ENCODE data around the gene MICU2. TPM values are rescaled to one million over a fixed set of nuclear protein-coding genes. Genes with fewer than 3 reads are reported as not detected.

Gene MICU2
- total RNA-seq, 2 experiments from 2014 or later, result 32.0 to 33.9 TPM

- POLR2A ChIA-PET, result no interaction called here
- H3K27ac Mint-ChIP-seq, result no peak overlapping the region
- DNase-seq, result no peak
- CTCF ChIA-PET, result no interaction called here
- no peaks in the 10 kb centered on the region for H3K9me3 Mint-ChIP-seq
- no peaks in the 10 kb centered on the region for H3K4me1 Mint-ChIP-seq
- no peaks in the 10 kb centered on the region for H3K27me3 Mint-ChIP-seq
- no peak overlapping the region for H3K4me3 Mint-ChIP-seq
- peaks cover 13% of the 10 kb centered on the region for H3K36me3 Mint-ChIP-seq (ENCODE audit: low read depth)
Measured at GRCh38 chr13:21501686-21502085, 102.3 kb downstream of the MICU2 start.

GRCh38 chr13:21486322-21486721, 117.6 kb downstream of the MICU2 start:
- no peak for DNase-seq
- no peak overlapping the region for H3K27ac Mint-ChIP-seq

DNA sequence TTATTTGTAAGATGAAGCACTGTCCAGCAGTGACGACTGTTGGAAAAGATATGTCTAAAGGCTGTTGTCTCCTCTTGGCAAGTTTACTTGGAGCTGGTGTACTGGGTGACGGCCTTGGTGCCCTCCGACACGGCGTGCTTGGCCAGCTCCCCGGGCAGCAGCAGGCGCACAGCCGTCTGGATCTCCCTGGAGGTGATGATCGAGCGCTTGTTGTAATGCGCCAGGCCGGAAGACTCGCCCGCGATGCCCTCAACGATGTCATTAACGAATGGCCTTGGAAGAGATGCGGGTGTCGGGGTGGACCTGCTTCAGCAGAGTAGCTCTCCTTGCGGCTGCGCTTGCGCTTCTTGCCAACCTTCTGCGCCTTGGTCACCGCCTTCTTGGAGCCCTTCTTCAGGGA, 120.2 kb downstream of the MICU2 start:
- no peak overlapping the region for H3K4me3 Mint-ChIP-seq
- H3K4me1 Mint-ChIP-seq, result peaks cover 5% of the 10 kb centered on the region
- ChIA-PET POLR2A (no interaction called here), CTCF (no interaction called here)
- H3K9me3 Mint-ChIP-seq, result peaks cover 14% of the 10 kb centered on the region
- H3K27me3 Mint-ChIP-seq, result peaks cover 8% of the 10 kb centered on the region
- H3K27ac Mint-ChIP-seq, result no peak overlapping the region
- no peak for DNase-seq
- peaks cover 12% of the 10 kb centered on the region for H3K36me3 Mint-ChIP-seq (ENCODE audit: low read depth)

More at GRCh38 chr13:21486322-21486721, 117.6 kb downstream of the MICU2 start:
- Mint-ChIP-seq H3K27me3 (peaks cover 6% of the 10 kb centered on the region), H3K4me1 (no peaks in the 10 kb centered on the region), H3K4me3 (no peak overlapping the region), H3K9me3 (peaks cover 18% of the 10 kb centered on the region), H3K36me3 (ENCODE audit: low read depth) (peaks cover 26% of the 10 kb centered on the region)
- CTCF ChIA-PET, result interaction anchor here (0.6 to 0.8 kb wide), 2 partner anchors 188 to 267 kb away, joined by 3 read pairs; no protein-coding TSS in a partner anchor
- POLR2A ChIA-PET, result no interaction called here

DNA sequence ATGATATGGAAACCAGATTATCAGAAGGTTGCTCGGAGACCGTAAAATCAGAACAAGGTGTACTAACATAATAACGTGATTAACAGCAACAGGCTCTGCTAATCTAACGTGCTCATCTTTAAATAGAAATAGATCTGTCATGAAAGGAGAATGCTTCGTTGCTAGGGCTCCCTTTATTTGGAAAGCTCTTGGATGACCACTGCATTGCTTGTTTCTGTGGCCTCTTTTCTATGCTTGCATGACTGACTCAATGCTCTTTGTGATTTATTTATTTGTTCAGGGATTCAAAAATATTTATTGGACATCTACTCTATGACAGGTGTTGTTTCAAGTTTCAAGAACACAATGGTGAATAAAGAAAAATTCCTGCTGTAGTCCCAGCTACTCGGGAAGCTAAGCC, 122.6 kb downstream of the MICU2 start:
- H3K36me3 Mint-ChIP-seq (ENCODE audit: low read depth), result peaks cover 3% of the 10 kb centered on the region
- POLR2A ChIA-PET, result no interaction called here
- peaks cover 4% of the 10 kb centered on the region for H3K9me3 Mint-ChIP-seq
- peaks cover 8% of the 10 kb centered on the region for H3K27me3 Mint-ChIP-seq
- no peak overlapping the region for H3K4me3 Mint-ChIP-seq
- CTCF ChIA-PET, result no interaction called here
- peaks cover 17% of the 10 kb centered on the region for H3K4me1 Mint-ChIP-seq
- H3K27ac Mint-ChIP-seq, result no peak overlapping the region
- DNase-seq, result no peak

- Mint-ChIP-seq H3K9me3 (no peaks in the 10 kb centered on the region), H3K4me1 (peaks cover 17% of the 10 kb centered on the region), H3K27me3 (peaks cover 8% of the 10 kb centered on the region), H3K4me3 (peak overlapping the region; percentile 16), H3K27ac (no peak overlapping the region), H3K36me3 (ENCODE audit: low read depth) (no peaks in the 10 kb centered on the region)
- CTCF ChIA-PET, result interaction anchor here (0.6 to 1.9 kb wide), 4 partner anchors 95 to 302 kb away, joined by 3 to 9 read pairs (median 4); no protein-coding TSS in a partner anchor
- DNase-seq, result peak; percentile 80
- POLR2A ChIA-PET, result no interaction called here
Measured at GRCh38 chr13:21478881-21479808, 124.8 kb downstream of the MICU2 start.

DNA sequence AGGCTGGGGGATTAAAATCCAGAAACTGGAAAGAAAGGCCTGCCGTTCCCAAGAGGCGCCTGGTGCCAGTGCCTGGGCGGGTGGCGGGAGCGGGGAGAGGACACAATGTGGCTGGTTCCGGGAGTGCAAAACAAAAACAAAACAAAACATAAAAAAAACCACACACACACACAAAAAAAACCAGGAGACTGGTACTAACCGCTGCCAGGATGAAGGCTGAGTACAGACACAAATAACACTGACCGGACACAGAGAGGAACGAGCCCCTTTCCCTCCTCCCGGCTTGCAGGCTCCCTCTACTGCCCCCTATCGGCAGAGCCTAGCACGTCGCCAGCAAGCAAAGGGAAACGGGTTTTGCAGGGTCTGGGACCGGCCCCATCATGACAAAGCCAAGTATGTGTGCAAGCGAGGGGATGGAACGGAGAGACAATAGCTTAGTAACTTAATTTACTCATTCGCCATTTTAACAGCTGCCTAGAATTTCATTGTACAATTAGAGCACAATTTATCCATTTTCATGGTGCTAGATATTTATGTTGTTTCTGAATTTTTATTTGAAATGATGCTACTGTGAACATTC, 127.0 kb downstream of the MICU2 start:
- Mint-ChIP-seq H3K36me3 (ENCODE audit: low read depth) (no peaks in the 10 kb centered on the region), H3K27me3 (peaks cover 3% of the 10 kb centered on the region), H3K27ac (peak overlapping the region; percentile 65), H3K4me1 (peaks cover 17% of the 10 kb centered on the region), H3K4me3 (peak overlapping the region; percentile 67), H3K9me3 (no peaks in the 10 kb centered on the region)
- ChIA-PET CTCF (interaction anchor here (0.6 to 2.7 kb wide), 10 partner anchors 9 to 533 kb away, joined by 3 to 24 read pairs (median 3); partner anchors contain the start of genes MRPL57 and SKA3), POLR2A (interaction anchor here (0.6 kb wide), 1 partner anchor 302 kb away, joined by 7 read pairs; no protein-coding TSS in a partner anchor)
- peak; percentile 84 for DNase-seq

- peaks cover 4% of the 10 kb centered on the region for H3K9me3 Mint-ChIP-seq
- ChIA-PET CTCF (interaction anchor here (1.1 kb wide), 1 partner anchor 17 kb away, joined by 3 read pairs; the partner anchor contains the start of gene ZDHHC20), POLR2A (no interaction called here)
- DNase-seq, result no peak
- no peak overlapping the region for H3K4me3 Mint-ChIP-seq
- peaks cover 2% of the 10 kb centered on the region for H3K27me3 Mint-ChIP-seq
- no peaks in the 10 kb centered on the region for H3K36me3 Mint-ChIP-seq (ENCODE audit: low read depth)
- H3K4me1 Mint-ChIP-seq, result peaks cover 17% of the 10 kb centered on the region
- H3K27ac Mint-ChIP-seq, result no peak overlapping the region
Measured at GRCh38 chr13:21475115-21475514, 128.9 kb downstream of the MICU2 start.

- Mint-ChIP-seq H3K27ac (no peak overlapping the region), H3K9me3 (peaks cover 7% of the 10 kb centered on the region), H3K36me3 (ENCODE audit: low read depth) (no peaks in the 10 kb centered on the region), H3K4me1 (no peaks in the 10 kb centered on the region), H3K27me3 (peaks cover 6% of the 10 kb centered on the region), H3K4me3 (no peak overlapping the region)
- no peak for DNase-seq
- ChIA-PET POLR2A (no interaction called here), CTCF (no interaction called here)
Measured at GRCh38 chr13:21470785-21471184, 133.2 kb downstream of the MICU2 start.

GRCh38 chr13:21466527-21466926, 137.4 kb downstream of the MICU2 start:
- POLR2A ChIA-PET, result no interaction called here
- Mint-ChIP-seq H3K9me3 (peaks cover 4% of the 10 kb centered on the region), H3K4me3 (no peak overlapping the region), H3K27me3 (peaks cover 5% of the 10 kb centered on the region), H3K4me1 (no peaks in the 10 kb centered on the region), H3K27ac (no peak overlapping the region), H3K36me3 (ENCODE audit: low read depth) (no peaks in the 10 kb centered on the region)
- no peak for DNase-seq
- CTCF ChIA-PET, result interaction anchor here (0.7 kb wide), 1 partner anchor 168 kb away, joined by 3 read pairs; no protein-coding TSS in a partner anchor

DNA sequence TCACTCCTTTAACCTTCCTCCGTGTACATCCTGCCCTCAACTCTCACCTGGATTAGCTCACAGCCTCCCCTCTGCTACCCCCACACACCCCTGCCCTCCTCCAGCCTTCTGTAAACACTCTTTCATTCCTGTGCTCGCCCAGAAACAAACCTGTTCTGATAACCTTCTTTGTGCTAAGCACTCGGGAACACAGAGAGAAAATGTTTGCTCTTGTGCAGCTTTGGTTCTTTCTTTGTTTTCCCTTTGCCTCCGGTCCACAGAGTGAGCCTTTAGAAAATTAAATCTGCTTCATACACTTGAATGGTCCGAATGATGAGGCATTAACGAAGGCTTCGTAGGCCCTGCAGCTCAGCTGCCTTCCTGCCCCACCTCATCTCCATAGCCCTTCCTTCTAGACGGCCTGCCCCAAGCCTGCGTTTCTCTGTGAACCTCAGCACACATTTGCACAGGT, 138.2 kb downstream of the MICU2 start:
- POLR2A ChIA-PET, result no interaction called here
- no peaks in the 10 kb centered on the region for H3K36me3 Mint-ChIP-seq (ENCODE audit: low read depth)
- DNase-seq, result no peak
- H3K27me3 Mint-ChIP-seq, result peaks cover 3% of the 10 kb centered on the region
- no peak overlapping the region for H3K4me3 Mint-ChIP-seq
- H3K27ac Mint-ChIP-seq, result no peak overlapping the region
- no peaks in the 10 kb centered on the region for H3K4me1 Mint-ChIP-seq
- H3K9me3 Mint-ChIP-seq, result peaks cover 3% of the 10 kb centered on the region
- CTCF ChIA-PET, result interaction anchor here (0.7 kb wide), 1 partner anchor 167 kb away, joined by 3 read pairs; no protein-coding TSS in a partner anchor

GRCh38 chr13:21463424-21463823, 140.5 kb downstream of the MICU2 start:
- H3K4me3 Mint-ChIP-seq, result no peak overlapping the region
- POLR2A ChIA-PET, result no interaction called here
- no peak for DNase-seq
- H3K9me3 Mint-ChIP-seq, result no peaks in the 10 kb centered on the region
- CTCF ChIA-PET, result interaction anchor here (0.6 to 1.6 kb wide), 5 partner anchors 8 to 1345 kb away, joined by 3 to 5 read pairs (median 4); no protein-coding TSS in a partner anchor
- peaks cover 9% of the 10 kb centered on the region for H3K4me1 Mint-ChIP-seq
- no peaks in the 10 kb centered on the region for H3K36me3 Mint-ChIP-seq (ENCODE audit: low read depth)
- H3K27ac Mint-ChIP-seq, result no peak overlapping the region
- peaks cover 3% of the 10 kb centered on the region for H3K27me3 Mint-ChIP-seq

DNA sequence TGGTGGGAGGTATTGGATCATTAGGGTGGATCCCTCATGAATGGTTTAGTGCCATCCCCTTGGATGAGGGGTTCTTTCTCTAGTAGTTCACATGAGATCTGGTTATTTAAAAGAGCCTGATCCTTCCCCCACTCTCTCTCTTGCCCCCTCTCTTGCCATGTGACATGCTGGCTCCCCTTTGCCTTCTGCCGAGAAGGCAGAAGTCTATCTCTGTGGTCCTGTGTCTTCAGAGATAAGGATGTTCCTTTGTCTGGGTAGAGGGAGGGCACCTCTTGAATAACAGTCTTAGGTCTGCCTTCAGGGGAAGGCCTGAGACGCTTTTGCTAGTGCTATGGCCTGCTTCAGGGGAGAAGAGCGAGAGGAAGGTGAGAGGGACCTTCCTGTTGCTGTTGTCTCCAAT, 142.8 kb downstream of the MICU2 start:
- H3K9me3 Mint-ChIP-seq, result no peaks in the 10 kb centered on the region
- CTCF ChIA-PET, result no interaction called here
- peaks cover 26% of the 10 kb centered on the region for H3K4me1 Mint-ChIP-seq
- H3K36me3 Mint-ChIP-seq (ENCODE audit: low read depth), result peaks cover 2% of the 10 kb centered on the region
- no peak overlapping the region for H3K4me3 Mint-ChIP-seq
- no peak for DNase-seq
- no peaks in the 10 kb centered on the region for H3K27me3 Mint-ChIP-seq
- no peak overlapping the region for H3K27ac Mint-ChIP-seq
- POLR2A ChIA-PET, result interaction anchor here (0.6 kb wide), 1 partner anchor 1196 kb away, joined by 4 read pairs; no protein-coding TSS in a partner anchor

Measured in activated CD4-positive, alpha-beta T cell treated with anti-CD3 and anti-CD28 coated beads, Interleukin-2, amount 10 ng/mL, durations not matched to agents 7 days and 5 days (primary cell).